WTC11 (cell line): Measurements from ENCODE around the gene GSX1. TPM values are rescaled to one million over a fixed set of nuclear protein-coding genes. Genes with fewer than 3 reads are reported as not detected.

Source experiments
- ATAC-seq: fragments of 200-7000 bp; cut with Tn5 transposase; 2 replicates; pipeline ENCODE4 v1.10.0; 2021; ENCODE audit warnings: mild to moderate bottlenecking, moderate library complexity
- CTCF ChIA-PET: fragments of 300-600 bp; sonication (Branson Sonifier 250); formaldehyde crosslinking; loops from one replicate; lab custom pipeline; 2021; ENCODE audit warnings: antibody characterized with exemption; lab: Charles Lee
- POLR2A ChIA-PET: fragments of 350-600 bp; sonication (Branson Sonifier 250); formaldehyde crosslinking; loops from one replicate; lab custom pipeline; 2021; ENCODE audit warnings: antibody characterized with exemption; lab: Charles Lee
- DNase-seq: peaks from one replicate; pipeline ENCODE4 v3.0.0; 2021; ENCODE audit warnings: low spot score
- H3K27ac Mint-ChIP-seq: 2 replicates; pipeline ENCODE4 v1.8.0; 2021; ENCODE audit warnings: mixed read lengths
- H3K27me3 Mint-ChIP-seq: 2 replicates; pipeline ENCODE4 v1.8.0; 2021; ENCODE audit warnings: low read depth, mild to moderate bottlenecking, moderate library complexity, mixed read lengths
- H3K36me3 Mint-ChIP-seq: 2 replicates; pipeline ENCODE4 v1.8.0; 2021; ENCODE audit warnings: mixed read lengths
- H3K4me1 Mint-ChIP-seq: 2 replicates; pipeline ENCODE4 v1.8.0; 2022; ENCODE audit warnings: mixed read lengths
- H3K4me3 Mint-ChIP-seq: 2 replicates; pipeline ENCODE4 v1.8.0; 2021; ENCODE audit warnings: mild to moderate bottlenecking, moderate library complexity, mixed read lengths
- H3K9me3 Mint-ChIP-seq: 2 replicates; pipeline ENCODE4 v1.8.0; 2021; ENCODE audit warnings: mixed read lengths
- FOXK1 ChIP-seq: sonication (generic); formaldehyde crosslinking; IDR thresholded peaks from 2 replicates; pipeline ENCODE4 v1.8.0; 2022; ENCODE audit warnings: mild to moderate bottlenecking, moderate library complexity, missing genetic modification reagents
- GABPB1 ChIP-seq: sonication (generic); formaldehyde crosslinking; IDR thresholded peaks from 2 replicates; pipeline ENCODE4 v1.8.1; 2023; ENCODE audit warnings: mild to moderate bottlenecking, missing genetic modification reagents
- HMGXB4 ChIP-seq: sonication (generic); formaldehyde crosslinking; IDR thresholded peaks from 2 replicates; pipeline ENCODE4 v1.8.1; 2023; ENCODE audit warnings: mild to moderate bottlenecking, moderate library complexity, missing genetic modification reagents
- MLX ChIP-seq: sonication (generic); formaldehyde crosslinking; IDR thresholded peaks from 2 replicates; pipeline ENCODE4 v1.8.1; 2023; ENCODE audit warnings: mild to moderate bottlenecking, missing genetic modification reagents, moderate library complexity
- NR3C1 ChIP-seq: sonication (generic); formaldehyde crosslinking; conservative IDR thresholded peaks from 2 replicates; pipeline ENCODE4 v1.8.1; 2023; ENCODE audit warnings: low read depth, mild to moderate bottlenecking, missing genetic modification reagents
- RORB ChIP-seq: fragments of 250-450 bp; sonication (Bioruptor Pico); IDR thresholded peaks from 2 replicates; pipeline ENCODE4 v1.9.0; 2021; ENCODE audit warnings: mild to moderate bottlenecking
- SOX15 ChIP-seq: fragments of 250-450 bp; sonication (Bioruptor Pico); IDR thresholded peaks from 2 replicates; pipeline ENCODE4 v1.9.0; 2021; ENCODE audit warnings: mild to moderate bottlenecking
- TCF7 ChIP-seq: sonication (generic); formaldehyde crosslinking; IDR thresholded peaks from 2 replicates; pipeline ENCODE4 v1.8.0; 2022; ENCODE audit warnings: mild to moderate bottlenecking, low read depth, missing genetic modification reagents, moderate library complexity
- USF1 ChIP-seq: sonication (generic); formaldehyde crosslinking; IDR thresholded peaks from 2 replicates; pipeline ENCODE4 v1.8.0; 2022; ENCODE audit warnings: mild to moderate bottlenecking, missing genetic modification reagents
- ZNF138 ChIP-seq: sonication (generic); formaldehyde crosslinking; conservative IDR thresholded peaks from 2 replicates; pipeline ENCODE4 v1.8.1; 2022; ENCODE audit warnings: mild to moderate bottlenecking, moderate library complexity, missing genetic modification reagents
- ZNF263 ChIP-seq: sonication (generic); formaldehyde crosslinking; IDR thresholded peaks from 2 replicates; pipeline ENCODE4 v1.8.1; 2022; ENCODE audit warnings: low read depth, mild to moderate bottlenecking, moderate library complexity, missing genetic modification reagents
- ZNF416 ChIP-seq: fragments of 250-450 bp; sonication (Bioruptor Pico); IDR thresholded peaks from 2 replicates; pipeline ENCODE4 v1.9.0; 2021; ENCODE audit warnings: mild to moderate bottlenecking, inconsistent platforms
- total RNA-seq: library from RNA; stranded (reverse); gene quantifications from 3 replicates; pipeline ENCODE4 v1.2.3, GENCODE V29; 2021
- TF ChIP-seq, protein P1 (sequence below): fragments of 250-450 bp; sonication (Bioruptor Pico); IDR thresholded peaks from 2 replicates; pipeline ENCODE4 v1.9.0; 2021; ENCODE audit warnings: mild to moderate bottlenecking, borderline replicate concordance
- TF ChIP-seq, protein P2 (sequence below): fragments of 200-600 bp; IDR thresholded peaks from 2 replicates; pipeline ENCODE4 v1.8.0; 2022; ENCODE audit warnings: antibody characterized with exemption
- TF ChIP-seq, protein P3 (sequence below): sonication (generic); formaldehyde crosslinking; IDR thresholded peaks from 2 replicates; pipeline ENCODE4 v1.8.0; 2023; ENCODE audit warnings: missing genetic modification reagents, mild to moderate bottlenecking, borderline replicate concordance

Gene GSX1
- total RNA-seq, 1 experiment from 2014 or later = not detected

DNA sequence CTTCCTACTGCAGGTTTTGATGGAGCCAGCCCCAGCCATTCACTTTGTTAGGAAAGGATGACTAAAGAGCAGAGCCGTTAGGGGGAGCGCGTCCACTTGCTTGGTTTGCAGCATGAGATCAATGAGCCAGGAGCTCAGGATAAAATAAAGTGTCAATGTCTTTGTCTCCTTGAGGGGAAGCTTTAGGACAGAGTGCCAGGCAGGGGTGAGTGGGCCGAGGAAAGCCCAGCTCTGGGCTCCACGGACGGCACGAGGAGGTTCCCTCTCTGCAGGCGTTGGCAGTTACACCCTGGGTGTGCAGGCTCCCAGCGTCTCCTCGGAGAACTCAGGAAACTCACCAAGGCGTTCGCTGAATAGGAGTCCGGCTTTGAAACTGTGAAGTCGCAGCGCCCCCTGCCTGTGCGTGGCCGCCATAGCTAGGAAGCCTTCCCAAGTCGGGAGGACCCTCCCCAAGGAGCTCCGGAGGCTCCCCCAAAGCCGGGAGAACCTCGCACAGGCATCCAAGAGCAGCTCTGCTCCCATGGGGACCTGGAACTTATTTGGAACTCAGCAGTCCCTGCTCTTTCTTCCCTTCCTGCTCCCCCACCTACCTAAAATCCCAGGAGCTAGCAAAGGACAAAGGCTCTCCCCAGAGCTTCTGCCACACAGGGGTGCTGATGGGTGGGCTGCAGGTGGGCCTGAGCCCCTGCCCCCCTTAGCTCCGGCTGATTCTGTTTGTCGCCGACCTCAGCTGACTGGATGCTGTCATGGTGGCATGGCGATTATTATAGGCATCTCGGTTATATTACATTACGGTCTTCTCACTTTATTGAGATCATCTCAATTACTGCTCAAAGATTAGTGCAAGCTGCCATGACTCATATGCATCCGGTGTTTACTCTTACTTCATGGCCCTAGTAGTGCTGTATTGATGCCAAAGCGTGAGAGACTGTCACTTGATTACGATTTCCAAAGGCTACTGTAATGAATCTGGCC is 34.4 kb downstream of the GSX1 start:
- POLR2A ChIA-PET = interaction anchor here (1.0 to 1.3 kb wide), 4 partner anchors 34 to 206 kb away, joined by 3 to 5 read pairs (median 4); partner anchors contain the start of gene LNX2
- CTCF ChIA-PET = interaction anchor here (0.5 to 12.1 kb wide), 123 partner anchors 9 to 880 kb away, joined by 3 to 211 read pairs (median 6); partner anchors contain the start of genes CDX2, GSX1, GTF3A and LNX2

DNA sequence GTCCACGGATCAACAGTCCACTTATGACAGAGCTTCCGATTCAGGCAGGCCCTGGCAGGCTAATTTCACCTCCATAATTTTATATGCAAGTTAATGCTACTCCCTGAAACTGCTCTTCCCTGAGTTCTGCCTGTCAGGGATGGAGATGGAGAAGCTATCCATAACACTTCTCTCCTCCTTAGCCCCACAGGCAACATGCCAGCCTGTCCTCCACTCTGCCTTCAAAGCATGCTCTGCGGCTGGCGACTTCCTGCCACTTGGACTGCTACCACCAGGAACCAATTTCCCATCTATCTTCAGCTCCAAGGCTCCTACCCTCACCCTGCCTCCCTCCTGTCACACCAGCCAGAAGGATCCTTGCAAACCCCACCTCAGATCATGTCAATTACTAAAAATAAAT is 35.4 kb downstream of the GSX1 start:
- Mint-ChIP-seq H3K9me3 (no peaks in the 10 kb centered on the region), H3K36me3 (no peaks in the 10 kb centered on the region), H3K4me1 (peaks cover 17% of the 10 kb centered on the region), H3K4me3 (no peak overlapping the region), H3K27me3 (peaks cover 100% of the 10 kb centered on the region), H3K27ac (no peak overlapping the region)
- ATAC-seq (no peak), DNase-seq (no peak)
- ChIA-PET POLR2A (no interaction called here), CTCF (interaction anchor here (0.8 to 12.1 kb wide), 22 partner anchors 11 to 881 kb away, joined by 3 to 211 read pairs (median 8); partner anchors contain the start of genes GSX1 and LNX2)
- TF ChIP-seq NR3C1 (CRISPR knock-in tag) (no peak), TCF7 (CRISPR knock-in tag) (no peak), ZNF263 (CRISPR knock-in tag) (no peak), ZNF416 (CRISPR knock-in tag) (no peak), MLX (CRISPR knock-in tag) (no peak)
- TF ChIP-seq, protein P1, sequence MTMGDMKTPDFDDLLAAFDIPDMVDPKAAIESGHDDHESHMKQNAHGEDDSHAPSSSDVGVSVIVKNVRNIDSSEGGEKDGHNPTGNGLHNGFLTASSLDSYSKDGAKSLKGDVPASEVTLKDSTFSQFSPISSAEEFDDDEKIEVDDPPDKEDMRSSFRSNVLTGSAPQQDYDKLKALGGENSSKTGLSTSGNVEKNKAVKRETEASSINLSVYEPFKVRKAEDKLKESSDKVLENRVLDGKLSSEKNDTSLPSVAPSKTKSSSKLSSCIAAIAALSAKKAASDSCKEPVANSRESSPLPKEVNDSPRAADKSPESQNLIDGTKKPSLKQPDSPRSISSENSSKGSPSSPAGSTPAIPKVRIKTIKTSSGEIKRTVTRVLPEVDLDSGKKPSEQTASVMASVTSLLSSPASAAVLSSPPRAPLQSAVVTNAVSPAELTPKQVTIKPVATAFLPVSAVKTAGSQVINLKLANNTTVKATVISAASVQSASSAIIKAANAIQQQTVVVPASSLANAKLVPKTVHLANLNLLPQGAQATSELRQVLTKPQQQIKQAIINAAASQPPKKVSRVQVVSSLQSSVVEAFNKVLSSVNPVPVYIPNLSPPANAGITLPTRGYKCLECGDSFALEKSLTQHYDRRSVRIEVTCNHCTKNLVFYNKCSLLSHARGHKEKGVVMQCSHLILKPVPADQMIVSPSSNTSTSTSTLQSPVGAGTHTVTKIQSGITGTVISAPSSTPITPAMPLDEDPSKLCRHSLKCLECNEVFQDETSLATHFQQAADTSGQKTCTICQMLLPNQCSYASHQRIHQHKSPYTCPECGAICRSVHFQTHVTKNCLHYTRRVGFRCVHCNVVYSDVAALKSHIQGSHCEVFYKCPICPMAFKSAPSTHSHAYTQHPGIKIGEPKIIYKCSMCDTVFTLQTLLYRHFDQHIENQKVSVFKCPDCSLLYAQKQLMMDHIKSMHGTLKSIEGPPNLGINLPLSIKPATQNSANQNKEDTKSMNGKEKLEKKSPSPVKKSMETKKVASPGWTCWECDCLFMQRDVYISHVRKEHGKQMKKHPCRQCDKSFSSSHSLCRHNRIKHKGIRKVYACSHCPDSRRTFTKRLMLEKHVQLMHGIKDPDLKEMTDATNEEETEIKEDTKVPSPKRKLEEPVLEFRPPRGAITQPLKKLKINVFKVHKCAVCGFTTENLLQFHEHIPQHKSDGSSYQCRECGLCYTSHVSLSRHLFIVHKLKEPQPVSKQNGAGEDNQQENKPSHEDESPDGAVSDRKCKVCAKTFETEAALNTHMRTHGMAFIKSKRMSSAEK (CRISPR knock-in tag) = no peak

More for the DNA sequence above, 34.4 kb downstream of the GSX1 start:
- ATAC-seq (peak; percentile 80), DNase-seq (peak; percentile 96)
- H3K4me3 Mint-ChIP-seq = peak overlapping the region; percentile 59
- H3K4me1 Mint-ChIP-seq = peaks cover 27% of the 10 kb centered on the region
- no peak overlapping the region for H3K27ac Mint-ChIP-seq
- no peaks in the 10 kb centered on the region for H3K9me3 Mint-ChIP-seq
- peaks cover 100% of the 10 kb centered on the region for H3K27me3 Mint-ChIP-seq
- H3K36me3 Mint-ChIP-seq = no peaks in the 10 kb centered on the region
- TF ChIP-seq RORB (CRISPR knock-in tag) = no peak
- TF ChIP-seq, protein P2, sequence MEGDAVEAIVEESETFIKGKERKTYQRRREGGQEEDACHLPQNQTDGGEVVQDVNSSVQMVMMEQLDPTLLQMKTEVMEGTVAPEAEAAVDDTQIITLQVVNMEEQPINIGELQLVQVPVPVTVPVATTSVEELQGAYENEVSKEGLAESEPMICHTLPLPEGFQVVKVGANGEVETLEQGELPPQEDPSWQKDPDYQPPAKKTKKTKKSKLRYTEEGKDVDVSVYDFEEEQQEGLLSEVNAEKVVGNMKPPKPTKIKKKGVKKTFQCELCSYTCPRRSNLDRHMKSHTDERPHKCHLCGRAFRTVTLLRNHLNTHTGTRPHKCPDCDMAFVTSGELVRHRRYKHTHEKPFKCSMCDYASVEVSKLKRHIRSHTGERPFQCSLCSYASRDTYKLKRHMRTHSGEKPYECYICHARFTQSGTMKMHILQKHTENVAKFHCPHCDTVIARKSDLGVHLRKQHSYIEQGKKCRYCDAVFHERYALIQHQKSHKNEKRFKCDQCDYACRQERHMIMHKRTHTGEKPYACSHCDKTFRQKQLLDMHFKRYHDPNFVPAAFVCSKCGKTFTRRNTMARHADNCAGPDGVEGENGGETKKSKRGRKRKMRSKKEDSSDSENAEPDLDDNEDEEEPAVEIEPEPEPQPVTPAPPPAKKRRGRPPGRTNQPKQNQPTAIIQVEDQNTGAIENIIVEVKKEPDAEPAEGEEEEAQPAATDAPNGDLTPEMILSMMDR = peak; percentile 92
- TF ChIP-seq FOXK1 (CRISPR knock-in tag) = no peak
- no peak for TF ChIP-seq SOX15
- TF ChIP-seq HMGXB4 (CRISPR knock-in tag) = 0 out of 2 replicates have a peak, but pooled peaks have one; percentile 40
- TF ChIP-seq, protein P3, sequence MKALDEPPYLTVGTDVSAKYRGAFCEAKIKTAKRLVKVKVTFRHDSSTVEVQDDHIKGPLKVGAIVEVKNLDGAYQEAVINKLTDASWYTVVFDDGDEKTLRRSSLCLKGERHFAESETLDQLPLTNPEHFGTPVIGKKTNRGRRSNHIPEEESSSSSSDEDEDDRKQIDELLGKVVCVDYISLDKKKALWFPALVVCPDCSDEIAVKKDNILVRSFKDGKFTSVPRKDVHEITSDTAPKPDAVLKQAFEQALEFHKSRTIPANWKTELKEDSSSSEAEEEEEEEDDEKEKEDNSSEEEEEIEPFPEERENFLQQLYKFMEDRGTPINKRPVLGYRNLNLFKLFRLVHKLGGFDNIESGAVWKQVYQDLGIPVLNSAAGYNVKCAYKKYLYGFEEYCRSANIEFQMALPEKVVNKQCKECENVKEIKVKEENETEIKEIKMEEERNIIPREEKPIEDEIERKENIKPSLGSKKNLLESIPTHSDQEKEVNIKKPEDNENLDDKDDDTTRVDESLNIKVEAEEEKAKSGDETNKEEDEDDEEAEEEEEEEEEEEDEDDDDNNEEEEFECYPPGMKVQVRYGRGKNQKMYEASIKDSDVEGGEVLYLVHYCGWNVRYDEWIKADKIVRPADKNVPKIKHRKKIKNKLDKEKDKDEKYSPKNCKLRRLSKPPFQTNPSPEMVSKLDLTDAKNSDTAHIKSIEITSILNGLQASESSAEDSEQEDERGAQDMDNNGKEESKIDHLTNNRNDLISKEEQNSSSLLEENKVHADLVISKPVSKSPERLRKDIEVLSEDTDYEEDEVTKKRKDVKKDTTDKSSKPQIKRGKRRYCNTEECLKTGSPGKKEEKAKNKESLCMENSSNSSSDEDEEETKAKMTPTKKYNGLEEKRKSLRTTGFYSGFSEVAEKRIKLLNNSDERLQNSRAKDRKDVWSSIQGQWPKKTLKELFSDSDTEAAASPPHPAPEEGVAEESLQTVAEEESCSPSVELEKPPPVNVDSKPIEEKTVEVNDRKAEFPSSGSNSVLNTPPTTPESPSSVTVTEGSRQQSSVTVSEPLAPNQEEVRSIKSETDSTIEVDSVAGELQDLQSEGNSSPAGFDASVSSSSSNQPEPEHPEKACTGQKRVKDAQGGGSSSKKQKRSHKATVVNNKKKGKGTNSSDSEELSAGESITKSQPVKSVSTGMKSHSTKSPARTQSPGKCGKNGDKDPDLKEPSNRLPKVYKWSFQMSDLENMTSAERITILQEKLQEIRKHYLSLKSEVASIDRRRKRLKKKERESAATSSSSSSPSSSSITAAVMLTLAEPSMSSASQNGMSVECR (CRISPR knock-in tag) = 0 out of 2 replicates have a peak, but pooled peaks have one; percentile 25
- no peak for TF ChIP-seq GABPB1 (CRISPR knock-in tag)
- no peak for TF ChIP-seq ZNF138 (CRISPR knock-in tag)
- TF ChIP-seq USF1 (CRISPR knock-in tag) = no peak
